ENCODE results near the gene FIGNL2.

DNA sequence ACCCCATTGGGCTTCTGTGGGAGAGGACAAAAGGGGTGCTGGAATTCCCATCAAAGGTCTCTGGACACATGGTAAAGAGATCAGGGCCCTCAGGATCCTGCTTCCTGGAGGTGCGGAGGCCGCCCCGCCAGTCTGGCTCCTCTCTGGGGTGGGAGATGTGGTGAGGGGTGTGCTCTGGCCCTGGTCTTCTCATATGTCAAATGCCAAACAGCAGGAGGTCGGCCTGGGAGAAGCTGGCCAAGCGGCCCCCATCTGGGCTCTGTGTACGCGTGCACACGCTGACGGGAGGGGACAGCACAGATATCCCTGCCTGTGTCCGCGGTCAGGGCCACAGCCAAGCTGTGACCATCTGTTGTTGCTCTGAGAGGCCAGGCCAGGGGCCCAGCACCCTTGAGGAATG is 14.1 kb downstream of the FIGNL2 start:
- TF ChIP-seq EZH2 (IDR thresholded peaks at IDR 0.05) (no peak), POLR2AphosphoS5 (IDR thresholded peaks at IDR 0.05; ENCODE audit: borderline replicate concordance, low read depth, low read length) (no peak), FOXP2 (optimal IDR thresholded peaks at IDR 0.05; ENCODE audit: control extremely low read depth, extremely low read length, insufficient read depth) (no peak)

All from SK-N-MC (cell line).